Activated CD4-positive, alpha-beta T cell treated with anti-CD3 and anti-CD28 coated beads, Interleukin-10, Interleukin-2, amounts not matched to agents 100 ng/mL and 50 ng/mL, durations not matched to agents 16 hours and 8 hours (primary cell): ENCODE data around the gene COBL.

Source experiments
- DNase-seq: peaks from one replicate; pipeline ENCODE4 v3.0.0-alpha.2; 2020

Gene COBL

DNA sequence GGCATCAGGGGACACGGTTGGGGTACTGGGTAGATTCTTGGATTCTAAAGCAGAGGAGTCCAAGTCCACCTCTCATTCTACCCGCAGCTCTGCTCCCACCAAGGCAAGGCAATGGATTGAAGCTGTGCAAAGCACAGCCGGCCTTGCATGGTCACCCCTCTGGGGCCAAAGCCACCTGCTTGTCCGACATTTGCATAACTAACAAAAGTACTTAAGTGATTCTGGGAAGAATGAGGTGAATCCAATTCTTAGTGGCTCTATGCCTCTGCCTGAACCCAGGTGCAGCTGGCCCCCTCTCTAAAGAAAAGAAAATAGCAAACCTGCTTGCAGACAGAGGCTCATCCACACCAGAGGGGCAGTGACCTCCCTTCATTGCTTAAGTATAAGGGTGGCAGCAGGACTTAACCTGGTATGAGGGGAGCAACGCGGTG lies 10.7 kb upstream of the COBL start:
- DNase-seq, result no peak

DNA sequence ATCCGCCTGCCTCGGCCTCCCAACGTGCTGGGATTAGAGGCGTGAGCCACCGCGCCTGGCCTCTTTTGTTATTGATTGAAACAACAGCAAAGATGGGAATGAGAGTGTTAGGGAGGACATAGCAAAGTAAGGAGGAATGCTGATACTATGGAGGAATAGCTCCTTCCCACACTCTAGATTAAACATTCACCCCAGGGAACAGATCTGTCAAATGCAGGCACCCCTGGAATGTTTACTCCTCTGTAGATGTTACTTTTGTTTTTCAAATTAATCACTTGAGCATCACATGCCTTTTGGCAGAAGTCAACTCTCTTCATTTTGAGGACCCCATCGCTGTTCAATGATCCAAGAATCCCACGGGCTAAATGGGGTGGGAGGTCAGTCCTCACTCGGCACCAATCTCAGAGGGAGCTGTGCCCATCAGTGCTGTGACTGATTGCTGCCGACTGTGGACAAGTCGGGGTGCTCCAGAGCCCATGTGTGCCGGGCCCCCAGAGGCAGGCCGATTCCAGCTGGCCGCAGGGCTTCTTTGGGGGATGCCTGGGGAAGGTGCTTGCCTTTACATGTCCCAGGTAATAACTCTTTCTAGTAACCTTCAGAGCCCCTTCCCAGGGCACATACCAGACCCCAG lies 10.2 kb upstream of the COBL start:
- DNase-seq, result no peak

DNA sequence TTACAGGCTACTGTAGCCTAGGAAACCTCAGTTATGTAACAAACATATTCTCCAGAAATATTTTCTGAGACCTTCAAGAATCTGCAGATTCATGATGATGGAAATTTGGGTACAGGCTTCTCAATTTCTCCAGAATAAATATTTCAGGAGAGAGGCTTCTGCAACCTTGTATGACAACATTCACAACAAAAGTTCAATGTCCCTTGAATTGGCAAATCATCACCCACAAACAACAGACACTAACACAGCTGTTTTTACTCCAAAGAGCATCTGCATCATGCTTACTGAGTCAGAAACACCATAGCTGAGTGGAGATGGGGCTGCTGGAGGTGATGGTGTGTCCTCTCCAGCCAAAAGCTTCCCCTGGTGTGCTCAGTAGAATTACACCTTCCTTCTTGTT lies 9.3 kb upstream of the COBL start:
- DNase-seq, result no peak

DNA sequence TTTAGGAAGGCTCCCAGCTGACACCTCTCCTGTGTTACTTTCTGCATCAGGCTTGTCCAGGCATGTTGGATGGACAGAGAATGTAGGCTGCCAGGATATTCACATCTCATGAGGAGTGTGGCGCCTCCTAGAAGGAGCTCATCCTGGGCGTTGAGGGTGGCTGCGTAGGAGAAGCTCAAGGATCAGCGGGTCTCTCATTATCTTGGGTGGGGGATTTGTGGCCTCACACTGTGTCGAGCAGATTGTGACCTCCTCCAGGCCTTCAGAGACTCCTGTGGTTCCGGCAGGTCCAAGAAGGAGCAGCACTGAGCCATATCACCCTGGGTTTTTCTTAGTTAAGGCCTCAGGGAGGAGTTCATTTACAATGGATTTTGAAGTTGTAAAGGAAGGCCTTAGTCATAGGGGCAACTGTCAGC lies 8.7 kb upstream of the COBL start:
- no peak for DNase-seq

DNA sequence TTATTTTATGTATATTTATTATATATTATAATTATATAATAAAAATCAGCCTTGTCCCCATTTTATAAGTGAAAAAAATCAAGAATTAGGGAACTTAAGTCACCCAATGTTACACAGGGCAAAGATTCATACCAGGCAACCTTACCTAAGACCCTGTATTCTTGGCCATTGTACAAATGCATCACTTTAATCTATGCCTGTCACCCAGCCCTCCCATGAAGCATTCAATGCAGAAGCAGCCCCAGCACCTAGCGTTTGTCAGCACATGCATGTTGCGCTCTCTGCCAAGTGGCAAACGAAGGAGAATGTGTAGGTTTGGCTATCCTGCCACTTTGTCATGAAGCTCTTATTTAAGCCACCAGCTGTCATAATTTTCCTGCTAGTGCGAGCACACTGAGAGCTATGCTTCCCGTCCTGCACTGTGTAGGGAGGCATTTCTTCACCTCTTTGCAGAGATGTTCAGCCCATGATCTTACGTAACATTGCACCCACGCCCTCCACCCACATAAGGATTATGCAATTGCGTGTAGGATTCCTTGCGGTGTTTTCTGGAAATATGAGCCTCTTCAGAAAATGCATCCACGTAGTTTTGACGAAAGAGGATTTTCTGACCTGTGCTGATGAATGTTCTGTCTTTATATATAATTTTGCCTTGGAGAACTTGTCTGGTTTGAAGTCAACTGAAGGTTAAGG lies 7.7 kb upstream of the COBL start:
- DNase-seq, result no peak

DNA sequence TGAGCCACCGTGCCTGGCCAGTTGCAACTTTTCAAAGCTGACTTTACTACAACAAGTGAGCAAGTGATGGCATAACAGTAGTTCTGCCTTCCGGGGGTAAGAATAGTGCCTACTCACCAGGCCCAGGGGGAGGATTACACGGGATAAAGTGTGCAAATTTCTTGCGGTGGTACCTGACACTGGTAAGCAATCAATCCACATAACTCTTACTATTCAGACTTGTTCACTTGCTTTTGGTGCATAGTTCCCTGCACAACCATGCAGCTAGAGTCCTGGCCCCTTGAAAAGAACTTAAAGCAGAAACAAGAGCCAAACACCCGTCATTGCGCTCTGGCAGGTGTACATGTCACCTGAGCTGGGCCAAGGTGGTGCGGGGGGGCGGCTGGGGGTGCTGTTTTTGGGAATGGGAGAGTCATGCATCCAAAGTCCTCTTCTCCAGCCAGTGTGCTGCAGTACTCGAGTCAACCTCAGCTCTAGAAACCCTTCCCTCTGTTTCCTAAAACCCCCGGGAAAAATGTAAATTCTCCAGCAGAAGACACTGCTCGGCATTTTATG lies 5.4 kb upstream of the COBL start:
- no peak for DNase-seq

DNA sequence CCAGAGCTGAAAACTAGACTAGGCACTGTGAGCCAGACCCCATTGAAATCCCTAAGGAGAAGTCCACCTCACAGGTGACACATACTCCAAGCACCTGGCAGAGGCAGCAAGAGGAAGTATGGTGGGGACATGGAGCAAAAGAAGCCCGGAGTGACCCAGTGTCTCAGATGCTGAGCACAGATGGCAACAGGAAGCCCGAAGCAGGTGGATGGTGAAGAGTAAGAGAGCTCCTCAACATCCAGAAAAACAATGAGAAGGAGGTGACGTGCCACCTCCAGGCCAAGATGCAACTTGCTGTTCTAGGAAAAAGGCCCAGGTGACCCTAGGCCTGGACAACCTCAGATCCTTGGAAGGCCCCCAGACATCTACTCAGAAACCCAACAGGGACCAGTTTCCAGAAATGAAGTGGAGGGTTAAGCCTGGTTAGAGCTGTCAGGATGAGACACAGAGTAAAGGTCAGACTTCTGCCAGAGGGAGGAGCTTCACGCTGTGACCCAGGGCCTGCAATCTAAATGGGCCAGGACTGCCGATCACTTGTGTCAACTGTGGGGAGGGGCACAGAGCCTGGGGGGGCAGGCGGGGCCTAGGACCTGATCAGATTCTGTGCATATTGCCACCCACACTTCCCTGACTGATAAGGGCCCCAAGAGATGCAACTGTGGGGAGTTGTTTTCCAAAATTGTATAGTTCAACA lies 2.4 kb upstream of the COBL start:
- no peak for DNase-seq

DNA sequence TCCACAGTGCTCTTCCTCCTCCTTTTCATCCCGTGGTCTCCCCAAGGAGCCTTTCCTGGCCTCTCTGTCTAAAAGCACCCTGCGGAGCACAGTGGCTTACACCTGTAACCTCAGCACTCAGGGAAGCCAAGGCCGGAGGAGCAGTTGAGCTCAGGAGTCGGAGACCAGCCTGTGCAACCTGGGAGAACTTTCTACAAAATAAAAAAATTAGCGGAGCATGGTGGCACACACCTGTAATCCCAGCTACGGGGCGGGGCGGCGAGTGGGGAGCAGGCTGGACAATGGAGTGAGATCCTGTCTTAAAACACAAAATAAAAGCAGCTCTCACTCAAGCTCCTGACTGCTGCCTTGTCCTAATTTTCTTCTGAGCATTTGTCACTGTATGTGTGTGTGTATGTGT lies 1.4 kb upstream of the COBL start:
- DNase-seq, result no peak

DNA sequence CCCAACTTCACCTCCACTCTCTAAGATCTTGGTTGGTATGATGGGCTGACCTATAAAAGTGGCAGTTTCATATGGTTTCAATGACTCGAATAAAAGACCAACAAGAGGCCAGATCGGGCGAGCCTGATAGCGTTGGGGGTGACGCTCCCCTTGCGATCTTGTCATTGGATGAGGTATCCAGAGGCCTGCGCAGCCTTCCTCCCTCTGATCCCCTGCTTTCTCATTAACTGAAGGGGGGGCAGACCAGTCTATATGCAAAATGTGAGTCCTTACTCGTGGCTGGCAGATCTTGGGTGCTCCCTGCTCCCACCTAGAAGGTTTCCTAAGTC lies 937 bp upstream of the COBL start:
- DNase-seq, result no peak

DNA sequence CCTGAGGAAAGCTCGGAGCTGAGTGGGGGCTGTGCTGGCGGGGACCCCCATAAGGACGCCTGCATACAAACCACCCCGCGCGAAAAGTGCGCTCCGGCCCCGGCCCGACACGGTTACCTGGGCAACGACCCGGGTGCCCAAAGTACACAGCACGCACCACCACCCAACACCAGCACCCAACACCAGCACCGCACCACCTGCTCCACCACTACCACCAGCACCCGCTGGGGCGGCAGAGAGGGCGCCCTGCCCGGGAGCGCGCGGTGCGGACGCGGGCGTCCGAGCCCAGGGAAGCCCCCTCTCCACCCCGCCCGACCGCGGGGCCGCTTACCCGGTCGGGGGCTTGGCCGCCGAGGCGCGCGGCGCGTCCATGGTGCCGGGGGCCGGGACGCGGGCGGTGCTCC lies 345 bp downstream of the COBL start:
- no peak for DNase-seq

DNA sequence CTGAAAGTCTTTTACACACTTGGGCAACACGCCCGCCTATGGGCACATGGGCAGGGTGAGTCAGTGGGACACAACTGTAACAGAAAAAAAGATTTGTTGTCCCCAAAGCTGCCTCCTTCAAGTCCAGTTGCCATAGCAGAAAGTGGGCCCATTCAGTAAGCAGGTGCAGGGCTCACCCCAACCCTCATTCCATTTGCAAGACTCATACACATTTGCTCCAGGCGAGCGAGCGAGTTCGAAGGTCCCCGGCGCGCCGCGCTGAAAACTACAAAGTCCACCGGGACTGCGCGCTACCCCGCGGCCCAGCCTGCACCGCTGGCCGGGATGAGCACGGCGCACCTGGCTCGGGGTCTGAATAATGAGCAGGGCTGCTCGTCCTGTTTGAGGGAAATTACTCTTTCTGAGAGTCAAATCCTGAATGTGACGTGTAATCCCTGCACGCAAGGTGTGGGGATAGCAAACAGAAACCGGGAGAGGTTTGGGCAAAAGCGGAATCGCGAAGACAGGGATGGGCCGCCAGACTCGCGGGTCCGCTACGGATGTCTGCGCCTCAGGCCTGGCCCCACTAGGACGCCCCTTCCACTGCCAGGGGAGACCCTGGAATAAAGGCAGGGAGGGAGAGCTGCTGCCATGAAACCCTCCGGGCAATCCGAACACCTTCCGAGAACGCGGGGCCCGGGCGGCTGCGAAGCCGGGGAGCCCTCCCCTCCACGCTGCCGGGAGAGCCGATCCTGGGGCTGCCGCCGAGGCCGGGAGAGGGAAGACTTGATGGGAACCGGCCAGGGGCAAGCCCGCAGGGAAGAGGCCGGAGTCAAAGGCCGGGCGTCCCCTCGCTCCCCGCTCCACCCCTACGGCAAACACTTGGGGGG lies 982 bp downstream of the COBL start:
- DNase-seq, result no peak

DNA sequence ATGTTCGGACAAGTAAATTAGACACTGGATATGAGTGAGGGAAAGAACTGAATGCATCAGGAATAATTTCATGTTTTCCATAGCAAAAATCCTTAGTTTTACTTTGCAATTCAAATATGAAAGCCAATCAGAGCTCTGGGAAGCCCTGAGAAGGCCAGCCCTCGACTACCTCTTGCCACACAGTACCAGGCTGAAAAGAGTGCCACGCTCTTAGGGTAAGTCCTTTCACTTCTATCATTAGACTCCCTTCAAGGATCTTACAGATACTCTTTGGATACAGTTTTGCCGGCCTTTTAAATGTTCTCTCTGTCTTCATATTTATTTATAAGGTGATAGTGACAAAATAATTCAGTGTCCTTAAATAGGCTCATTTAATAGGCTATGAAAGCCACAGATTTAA lies 1.9 kb downstream of the COBL start:
- DNase-seq, result no peak

DNA sequence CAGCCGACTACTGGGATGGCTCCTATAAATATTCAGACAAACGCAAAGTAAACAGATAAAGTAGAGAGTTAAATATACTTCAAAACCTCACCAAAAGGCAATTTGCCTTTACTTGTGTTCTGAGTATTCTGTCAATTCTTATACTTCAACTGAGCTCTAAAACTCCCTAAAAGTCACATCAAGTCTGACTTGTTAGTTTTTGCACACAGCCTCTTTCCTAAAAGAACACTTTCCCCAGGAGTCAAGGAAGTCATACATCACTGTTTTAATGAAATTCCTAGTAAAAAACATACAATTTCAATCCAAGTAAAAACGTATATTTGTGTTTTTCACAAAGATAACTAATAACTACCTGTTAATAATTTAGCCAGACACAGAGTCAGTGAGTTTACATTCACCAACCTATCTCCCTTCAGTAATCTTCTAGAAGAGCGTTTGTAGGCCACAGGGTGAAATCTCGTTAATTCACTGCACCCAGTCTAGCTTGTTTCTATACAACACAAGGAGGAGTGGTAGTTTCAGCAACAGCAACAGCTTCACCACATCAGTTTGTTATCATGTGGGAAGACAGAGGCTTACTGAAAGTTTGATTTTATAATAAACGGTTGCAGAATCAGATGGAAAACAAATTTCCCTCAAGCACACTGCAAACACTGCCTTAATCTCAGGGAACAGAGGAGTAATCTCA lies 2.7 kb downstream of the COBL start:
- DNase-seq, result no peak

DNA sequence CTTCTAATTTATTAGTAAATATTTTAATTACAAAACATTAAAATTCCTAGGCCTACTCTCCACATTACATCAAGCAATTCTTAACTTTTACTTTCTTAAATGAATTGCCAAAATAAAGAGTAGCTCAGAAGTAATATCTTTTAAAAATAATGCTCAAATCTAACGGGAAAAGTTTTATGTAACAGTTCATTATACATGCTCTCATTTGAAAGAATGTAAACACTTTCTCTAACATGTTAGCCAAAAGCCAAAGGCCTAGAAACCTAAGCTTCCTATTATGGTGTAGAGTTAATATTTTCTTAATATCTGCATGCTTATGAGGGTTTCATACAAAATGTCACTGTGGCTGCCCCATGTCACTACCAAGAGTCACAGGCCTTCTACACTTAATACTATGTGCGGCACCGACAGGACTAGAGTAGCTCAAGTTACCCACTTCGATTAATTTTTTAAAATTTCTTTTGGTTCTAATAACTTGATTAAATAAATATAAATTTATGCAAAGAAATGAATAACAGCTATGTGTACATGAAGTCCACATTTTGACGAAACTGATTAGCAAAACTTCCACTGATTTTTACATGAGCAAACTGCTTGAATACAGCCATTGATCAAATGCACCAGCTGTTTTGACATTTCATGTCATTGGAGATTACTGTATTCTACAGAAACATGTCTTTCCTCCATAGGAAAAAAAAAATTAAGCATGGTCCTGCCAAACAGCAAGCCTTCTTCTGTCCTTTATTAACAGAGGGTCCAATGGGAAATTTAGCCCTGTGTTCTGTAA lies 3.5 kb downstream of the COBL start:
- no peak for DNase-seq

DNA sequence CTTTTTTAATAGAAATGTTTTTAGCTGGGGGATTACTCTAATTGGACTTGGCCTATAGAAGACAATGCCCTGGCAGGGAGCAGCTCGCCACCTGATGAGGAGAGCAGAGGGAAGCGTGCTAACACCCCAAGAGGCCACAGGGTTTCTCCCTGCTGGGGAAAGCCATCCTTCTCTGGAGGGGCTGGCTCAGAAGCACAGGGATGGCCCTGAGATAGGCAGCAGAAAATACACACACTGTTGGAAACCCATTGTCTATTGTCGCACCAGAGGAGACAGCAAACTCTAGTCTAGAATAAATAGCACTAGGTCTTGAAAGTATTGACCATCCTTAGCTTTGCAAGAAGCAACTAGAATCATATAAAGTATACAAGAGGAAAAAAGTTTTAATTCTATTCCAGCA lies 5.4 kb downstream of the COBL start:
- no peak for DNase-seq

DNA sequence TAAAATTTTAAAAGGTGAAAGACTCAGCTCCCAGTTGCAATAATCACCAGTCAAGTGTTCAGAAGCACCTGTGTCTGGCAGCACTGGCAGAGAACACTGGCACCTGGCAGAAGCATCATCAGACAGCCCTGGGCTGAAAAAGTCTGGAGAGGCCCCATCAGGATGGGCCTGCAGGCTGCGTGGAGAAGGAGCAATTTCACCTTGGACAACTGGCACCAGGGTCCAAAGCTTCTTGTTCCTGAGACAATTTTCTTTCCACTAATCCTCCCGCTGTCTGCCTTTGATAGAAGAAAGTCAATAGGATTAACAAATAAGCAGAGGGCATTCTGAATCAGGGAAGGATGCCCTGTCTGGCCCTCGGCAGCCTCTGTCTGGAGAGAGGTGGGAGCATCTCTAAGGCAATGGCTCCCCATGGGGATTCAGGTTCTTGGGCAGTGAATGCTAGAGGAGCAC lies 6.5 kb downstream of the COBL start:
- no peak for DNase-seq

DNA sequence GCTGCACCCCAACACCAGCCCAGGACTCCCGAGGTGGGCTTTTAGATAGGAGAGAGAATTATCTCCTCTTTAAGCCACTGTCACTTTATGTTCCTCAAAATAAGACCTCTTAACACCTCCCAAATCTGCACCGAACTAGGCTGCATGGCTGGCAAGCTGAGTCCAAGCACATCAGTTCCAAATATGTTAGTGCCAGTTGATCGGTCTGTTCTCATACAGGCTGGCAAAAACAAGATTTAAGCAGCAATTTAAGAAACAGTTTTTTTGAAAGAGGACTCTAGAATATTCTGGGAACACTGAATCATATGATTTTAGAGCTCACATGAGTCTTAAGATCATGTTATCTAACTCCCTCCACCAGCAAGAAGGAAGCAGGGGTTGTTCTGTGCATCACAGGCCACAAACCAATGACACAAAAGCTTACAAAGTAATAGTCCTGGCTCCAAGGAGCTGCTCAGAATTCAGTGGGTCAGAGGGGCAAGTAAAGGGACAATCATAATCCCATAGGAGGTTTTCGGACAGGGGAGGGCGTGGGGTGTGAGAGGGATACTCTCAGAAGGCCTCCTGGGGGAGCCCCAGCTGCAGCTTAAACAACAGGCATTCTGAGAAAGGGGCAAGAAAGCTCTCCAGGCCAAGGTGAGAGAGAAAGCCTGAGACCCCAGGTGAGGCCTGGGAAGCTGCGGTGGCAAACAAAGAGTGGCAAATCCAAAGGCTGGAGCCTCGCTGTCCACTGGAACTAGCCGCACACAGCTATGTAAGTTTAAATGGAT lies 7.1 kb downstream of the COBL start:
- no peak for DNase-seq

DNA sequence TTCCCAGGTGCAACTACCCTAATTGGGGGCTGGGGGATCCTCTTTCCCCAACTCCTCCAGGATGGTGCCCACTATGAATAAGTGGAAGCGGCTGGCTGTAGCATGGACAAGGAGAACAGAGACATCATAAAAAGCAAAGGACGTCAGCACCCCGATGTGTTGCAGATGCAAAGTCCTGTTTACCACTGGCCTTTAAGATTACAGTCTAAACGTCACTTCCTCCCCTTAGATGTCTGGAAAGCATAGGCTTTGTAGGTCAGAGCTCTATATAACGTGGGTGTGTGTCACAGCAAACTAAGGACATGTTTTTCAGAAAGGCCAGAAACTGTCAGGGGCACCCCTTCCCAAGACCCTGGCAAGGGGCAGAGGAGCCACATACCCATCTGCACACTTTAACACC lies 7.9 kb downstream of the COBL start:
- DNase-seq, result no peak

DNA sequence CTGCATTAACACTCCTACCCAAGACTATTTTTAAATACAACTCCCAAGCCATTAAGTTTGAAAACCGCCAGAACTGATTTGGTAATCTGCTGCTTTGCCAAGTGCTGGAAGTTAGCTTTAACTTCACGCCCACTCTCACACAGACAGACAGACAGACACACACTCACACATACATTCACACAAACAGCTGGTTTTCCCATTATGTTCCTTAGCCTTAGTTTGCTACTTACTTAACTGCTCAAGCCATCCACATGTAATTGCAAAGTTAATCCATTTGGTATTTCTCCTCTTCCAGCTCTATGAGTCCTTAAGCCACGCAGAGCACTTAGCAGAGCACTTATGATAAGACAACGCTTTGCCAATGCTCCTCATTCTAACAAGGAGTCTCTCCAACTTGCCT lies 8.3 kb downstream of the COBL start:
- DNase-seq, result no peak

DNA sequence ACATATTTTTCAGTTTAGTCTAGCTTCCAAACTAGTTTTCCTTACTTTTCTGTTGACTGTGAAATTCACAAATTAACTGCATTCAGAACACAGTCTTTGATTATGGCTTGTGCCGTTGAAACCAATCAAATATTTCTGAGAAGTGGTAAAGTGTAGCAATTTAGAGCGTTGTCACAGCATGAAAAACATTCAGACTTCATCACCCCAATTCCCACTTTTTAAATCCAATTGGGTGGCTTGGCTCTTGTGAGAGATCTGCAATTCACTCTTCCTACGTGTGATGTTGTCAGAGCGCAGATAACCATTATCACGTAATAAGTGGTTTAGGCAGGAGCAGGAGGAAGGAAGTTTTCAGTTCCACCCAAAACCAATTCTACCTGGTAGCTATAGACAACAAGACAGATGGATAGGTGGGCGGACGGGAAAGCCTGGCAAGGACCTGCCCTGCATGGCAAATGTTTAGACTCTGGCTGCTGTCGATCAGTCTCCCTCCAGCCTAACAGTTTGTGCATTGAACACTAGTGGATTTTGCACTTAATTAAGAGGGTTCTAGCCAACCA lies 8.9 kb downstream of the COBL start:
- DNase-seq, result no peak

DNA sequence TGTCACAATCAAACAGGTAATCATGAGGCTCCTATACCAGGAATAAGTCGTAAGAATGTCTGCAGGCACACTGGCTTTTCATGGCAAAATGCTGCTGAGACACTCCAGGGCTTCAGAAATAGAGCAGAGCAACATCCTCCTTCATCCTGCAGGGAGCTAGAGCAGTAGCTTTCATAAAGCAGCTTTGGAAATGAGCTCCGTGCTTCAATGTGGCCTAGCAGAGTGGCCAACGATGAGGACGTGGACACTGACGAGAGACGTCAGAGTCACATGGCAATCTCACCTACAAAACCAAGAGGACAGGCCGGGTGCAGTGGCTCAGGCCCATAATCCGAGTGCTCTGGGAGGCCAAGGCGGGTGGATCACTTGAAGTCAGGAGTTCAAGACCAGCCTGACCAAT lies 9.8 kb downstream of the COBL start:
- no peak for DNase-seq
